DOHH2 (cell line): Measurements from ENCODE around the gene KRT31.

Experiments
- H3F3A ChIP-seq: fragments of 200-600 bp; sonication (generic), shearing (Covaris generic); 2 replicates; pipeline ENCODE4 v1.6.0; 2016; ENCODE audit warnings: antibody characterized with exemption, mild to moderate bottlenecking; ENCODE audit not compliant: control insufficient read depth, insufficient read depth
- H3K27ac ChIP-seq: fragments of 200-600 bp; sonication (generic); 2 replicates; pipeline ENCODE4 v1.5.1; 2014; ENCODE audit warnings: low read depth, mild to moderate bottlenecking, low read length, moderate library complexity
- H3K27me3 ChIP-seq: fragments of 200-600 bp; sonication (generic); 2 replicates; pipeline ENCODE4 v1.6.1; 2014; ENCODE audit warnings: mild to moderate bottlenecking, low read length, mixed read lengths; ENCODE audit not compliant: control insufficient read depth
- H3K36me3 ChIP-seq: fragments of 200-600 bp; sonication (generic); 2 replicates; pipeline ENCODE4 v1.6.1; 2014; ENCODE audit warnings: mild to moderate bottlenecking, low read length, moderate library complexity, mixed read lengths; ENCODE audit not compliant: control insufficient read depth
- H3K4me1 ChIP-seq: fragments of 200-600 bp; sonication (generic); 2 replicates; pipeline ENCODE4 v1.6.1; 2014; ENCODE audit warnings: mild to moderate bottlenecking, low read length, mixed read lengths; ENCODE audit not compliant: control insufficient read depth
- H3K4me2 ChIP-seq: fragments of 200-600 bp; sonication (generic); 2 replicates; pipeline ENCODE4 v1.6.0; 2014; ENCODE audit warnings: mild to moderate bottlenecking, low read length, moderate library complexity
- H3K4me3 ChIP-seq: fragments of 200-600 bp; sonication (generic); 2 replicates; pipeline ENCODE4 v1.5.1; 2014; ENCODE audit warnings: mild to moderate bottlenecking, low read length, mixed read lengths
- H3K79me2 ChIP-seq: fragments of 200-600 bp; sonication (generic); 2 replicates; pipeline ENCODE4 v1.6.1; 2014; ENCODE audit warnings: mild to moderate bottlenecking, low read length, mixed read lengths; ENCODE audit not compliant: control insufficient read depth
- H3K9me2 ChIP-seq: fragments of 200-600 bp; sonication (generic); replicated peaks from 2 replicates; pipeline ENCODE4 v1.6.1; 2014; ENCODE audit warnings: mild to moderate bottlenecking, low read length, mixed read lengths; ENCODE audit not compliant: control insufficient read depth
- H3K9me3 ChIP-seq: fragments of 200-600 bp; sonication (generic); 2 replicates; pipeline ENCODE4 v1.6.1; 2014; ENCODE audit warnings: antibody characterized with exemption, low read length, mixed read lengths; ENCODE audit not compliant: control insufficient read depth, insufficient read depth
- H4K20me1 ChIP-seq: fragments of 200-600 bp; sonication (generic); 2 replicates; pipeline ENCODE4 v1.6.0; 2014; ENCODE audit warnings: low read depth, mild to moderate bottlenecking, antibody characterized with exemption, low read length, moderate library complexity; ENCODE audit not compliant: control insufficient read depth, insufficient read depth
- CTCF ChIP-seq: fragments of 200-600 bp; sonication (generic); IDR thresholded peaks from one replicate; pipeline ENCODE4 v1.5.1; 2014; ENCODE audit warnings: antibody characterized with exemption, mild to moderate bottlenecking, low read depth, low read length; ENCODE audit not compliant: poor library complexity, severe bottlenecking
- EZH2phosphoT487 ChIP-seq: fragments of 200-600 bp; sonication (generic); IDR thresholded peaks from 2 replicates; pipeline ENCODE4 v1.6.1; 2017; ENCODE audit warnings: borderline replicate concordance, mild to moderate bottlenecking, antibody characterized with exemption, low read length, moderate library complexity, mixed read lengths

Gene KRT31

GRCh38 chr17:41442739-41443138 is 45.3 kb upstream of the KRT31 start:
- Histone ChIP-seq H3K4me2 (no peak overlapping the region), H3F3A (no peaks in the 10 kb centered on the region), H3K4me1 (no peaks in the 10 kb centered on the region), H3K9me3 (no peaks in the 10 kb centered on the region), H3K27me3 (peaks cover 44% of the 10 kb centered on the region), H3K9me2 (no peaks in the 10 kb centered on the region), H3K4me3 (no peak overlapping the region), H3K79me2 (no peaks in the 10 kb centered on the region), H4K20me1 (no peaks in the 10 kb centered on the region), H3K27ac (no peak overlapping the region), H3K36me3 (no peaks in the 10 kb centered on the region)
- no peak for TF ChIP-seq EZH2phosphoT487
- no peak for TF ChIP-seq CTCF

GRCh38 chr17:41440531-41441033 is 43.2 kb upstream of the KRT31 start, which contains the start of gene KRT38:
TSS of gene KRT38 (minus strand) at chr17:41440983. CDS start at chr17:41440921, 62 bp downstream.
- no peaks in the 10 kb centered on the region for H3K9me2 ChIP-seq
- TF ChIP-seq EZH2phosphoT487 (no peak), CTCF (no peak)
- no peak within 1 kb of the TSS for H3K4me3 ChIP-seq
- H3K4me1 ChIP-seq, result no peaks in the 10 kb centered on the region
- H3K9me3 ChIP-seq, result no peaks in the 10 kb centered on the region
- peaks cover 52% of the 10 kb centered on the region for H3K27me3 ChIP-seq
- H3K4me2 ChIP-seq, result no peak within 1 kb of the TSS
- H3F3A ChIP-seq, result no peaks in the 10 kb centered on the region
- H3K79me2 ChIP-seq, result no peaks in the 10 kb centered on the region
- no peak within 1 kb of the TSS for H3K27ac ChIP-seq
- no peaks in the 10 kb centered on the region for H3K36me3 ChIP-seq
- no peaks in the 10 kb centered on the region for H4K20me1 ChIP-seq

GRCh38 chr17:41439375-41439774 is 42.0 kb upstream of the KRT31 start:
- no peak overlapping the region for H3K27ac ChIP-seq
- H3K79me2 ChIP-seq, result no peaks in the 10 kb centered on the region
- H3F3A ChIP-seq, result no peaks in the 10 kb centered on the region
- no peaks in the 10 kb centered on the region for H3K9me3 ChIP-seq
- H3K4me2 ChIP-seq, result no peak overlapping the region
- no peaks in the 10 kb centered on the region for H3K9me2 ChIP-seq
- H3K27me3 ChIP-seq, result peaks cover 46% of the 10 kb centered on the region
- no peaks in the 10 kb centered on the region for H3K4me1 ChIP-seq
- no peak overlapping the region for H3K4me3 ChIP-seq
- TF ChIP-seq EZH2phosphoT487 (no peak), CTCF (no peak)
- H3K36me3 ChIP-seq, result no peaks in the 10 kb centered on the region
- no peaks in the 10 kb centered on the region for H4K20me1 ChIP-seq
